HG03571 (cell line): Measurements from ENCODE around the gene FYCO1.

Experiments used
- ATAC-seq: cut with Tn5 transposase; IDR thresholded peaks from one replicate; pipeline ENCODE4 v1.9.1; 2021; ENCODE audit not compliant: unreplicated experiment

The FYCO1 gene

GRCh38 chr3:45890405-45890804 lies 105.2 kb downstream of the FYCO1 start:
- ATAC-seq = no peak

- no peak for ATAC-seq
These were observed 106.3 kb downstream of the FYCO1 start for GRCh38 chr3:45889337-45889736.

GRCh38 chr3:45887759-45888511 lies 107.7 kb downstream of the FYCO1 start:
- ATAC-seq = no peak

- ATAC-seq = no peak
These were observed 108.3 kb downstream of the FYCO1 start for GRCh38 chr3:45887285-45887684.

- no peak for ATAC-seq
These were observed 109.5 kb downstream of the FYCO1 start, which contains the start of gene CCR9 for GRCh38 chr3:45885979-45886705. Gene CCR9, plus strand, starts transcription at chr3:45886543. Its CDS starts 8,391 bp downstream, at chr3:45894934.

GRCh38 chr3:45884368-45885201 lies 111.0 kb downstream of the FYCO1 start:
- ATAC-seq = no peak

GRCh38 chr3:45881078-45882022 lies 114.3 kb downstream of the FYCO1 start:
- no peak for ATAC-seq

GRCh38 chr3:45880725-45881077 lies 114.9 kb downstream of the FYCO1 start:
- ATAC-seq = no peak

- ATAC-seq = no peak
These were observed 117.5 kb downstream of the FYCO1 start for GRCh38 chr3:45878124-45878523.

- no peak for ATAC-seq
These were observed 120.8 kb downstream of the FYCO1 start for GRCh38 chr3:45874677-45875346.

GRCh38 chr3:45873638-45874037 lies 122.0 kb downstream of the FYCO1 start:
- no peak for ATAC-seq

GRCh38 chr3:45873036-45873435 lies 122.6 kb downstream of the FYCO1 start:
- no peak for ATAC-seq

- no peak for ATAC-seq
These were observed 123.1 kb downstream of the FYCO1 start for GRCh38 chr3:45872569-45872968.

- ATAC-seq = no peak
These were observed 123.8 kb downstream of the FYCO1 start for GRCh38 chr3:45871780-45872179.

- no peak for ATAC-seq
These were observed 125.5 kb downstream of the FYCO1 start for GRCh38 chr3:45870099-45870498.

GRCh38 chr3:45869638-45870037 lies 126.0 kb downstream of the FYCO1 start:
- no peak for ATAC-seq

- no peak for ATAC-seq
These were observed 127.0 kb downstream of the FYCO1 start for GRCh38 chr3:45868650-45869049.

- ATAC-seq = no peak
These were observed 127.4 kb downstream of the FYCO1 start for GRCh38 chr3:45868213-45868612.
